Thymus (tissue), 11 donors: ENCODE results near the gene GOPC. TPM values are rescaled to one million over a fixed set of nuclear protein-coding genes. Genes with fewer than 3 reads are reported as not detected.

Experiments
- DNase-seq, 9 donors: peaks; one replicate each; pipeline ENCODE4 v3.0.0-alpha.2; 2013; ENCODE audit warnings: low spot score in 9 of 9, low read depth in 6 of 9, missing footprints in 1 of 9
- H3K27ac ChIP-seq, 2 donors: one replicate each; pipeline ENCODE4 v1.5.1; 2013; ENCODE audit warnings: control low read depth in 1 of 2, low read depth in 1 of 2, low read length in 1 of 2, mild to moderate bottlenecking in 1 of 2, moderate library complexity in 1 of 2
- H3K27me3 ChIP-seq, 2 donors: one replicate each; pipeline ENCODE4 v1.5.1; 2013; ENCODE audit warnings: low read length in 1 of 2; ENCODE audit not compliant: control insufficient read depth in 2 of 2, insufficient read depth in 1 of 2
- H3K36me3 ChIP-seq, 2 donors: one replicate each; pipeline ENCODE4 v1.5.1; 2013; ENCODE audit warnings: low read length in 1 of 2, mild to moderate bottlenecking in 1 of 2, moderate library complexity in 1 of 2; ENCODE audit not compliant: control insufficient read depth in 2 of 2, insufficient read depth in 2 of 2
- H3K4me1 ChIP-seq, 2 donors: one replicate each; pipeline ENCODE4 v1.5.1; 2013; ENCODE audit warnings: low read length in 2 of 2; ENCODE audit not compliant: control insufficient read depth in 2 of 2, insufficient read depth in 2 of 2
- H3K4me3 ChIP-seq, 2 donors: one replicate each; pipeline ENCODE4 v1.5.1; 2013; ENCODE audit warnings: low read length in 2 of 2, control low read depth in 1 of 2, mild to moderate bottlenecking in 1 of 2
- H3K9me3 ChIP-seq, 2 donors: one replicate each; pipeline ENCODE4 v1.5.1; 2013; ENCODE audit warnings: low read length in 1 of 2, mild to moderate bottlenecking in 1 of 2; ENCODE audit not compliant: control insufficient read depth in 2 of 2, insufficient read depth in 1 of 2
- WGBS: extraction: QIAGEN DNeasy Blood & Tissue Kit; methylation state at CpG from one replicate; pipeline ENCODE4 v1.1.7; 2013; 5-methylcytosine and 5-hydroxymethylcytosine counted together
- polyA plus RNA-seq: library from polyadenylated mRNA; stranded (reverse); fragments of 200-250 nt; gene quantifications from one replicate; pipeline ENCODE4 v1.2.3, GENCODE V29; 2013
- total RNA-seq: library from RNA; stranded (reverse); fragments of 120-200 nt; gene quantifications from one replicate; pipeline ENCODE4 v1.2.4, GENCODE V29; 2013
- donor health status: healthy.

Gene GOPC
- total and polyA plus RNA-seq, 2 donors = 32.7 to 33.1 TPM

GRCh38 chr6:117547688-117548621 lies 54.4 kb downstream of the GOPC start:
- H3K27me3 ChIP-seq = peaks cover 0 to 4% of the 10 kb centered on the region in 2 donors
- peaks cover 14 to 28% of the 10 kb centered on the region in 2 donors for H3K4me1 ChIP-seq
- no peaks in the 10 kb centered on the region for H3K9me3 ChIP-seq
- no peaks in the 10 kb centered on the region for H3K36me3 ChIP-seq
- peak overlapping the region; percentile 19 to 80 for H3K27ac ChIP-seq
- WGBS = 16% methylated on average over 64 of the region's 64 CpGs
- peak overlapping the region; percentile 34 to 52 for H3K4me3 ChIP-seq
- DNase-seq = peak in 5 of 9 donors; percentile 17 to 53 (median 26)

GRCh38 chr6:117546674-117547073 lies 55.6 kb downstream of the GOPC start:
- Histone ChIP-seq H3K36me3 (no peaks in the 10 kb centered on the region), H3K4me1 (peaks cover 14 to 28% of the 10 kb centered on the region in 2 donors), H3K4me3 (no peak overlapping the region), H3K9me3 (no peaks in the 10 kb centered on the region), H3K27ac (no peak overlapping the region), H3K27me3 (peaks cover 0 to 4% of the 10 kb centered on the region in 2 donors)
- no peak for DNase-seq
- 77% methylated on average over 5 of the region's 5 CpGs for WGBS

- no peaks in the 10 kb centered on the region for H3K9me3 ChIP-seq
- H3K4me1 ChIP-seq = peaks cover 14 to 28% of the 10 kb centered on the region in 2 donors
- WGBS = 91% methylated on average over 4 of the region's 4 CpGs
- no peak overlapping the region for H3K27ac ChIP-seq
- H3K4me3 ChIP-seq = no peak overlapping the region
- no peak for DNase-seq
- H3K36me3 ChIP-seq = no peaks in the 10 kb centered on the region
- H3K27me3 ChIP-seq = peaks cover 0 to 4% of the 10 kb centered on the region in 2 donors
Observed at GRCh38 chr6:117545161-117545595, 57.1 kb downstream of the GOPC start.

GRCh38 chr6:117544716-117545115 lies 57.6 kb downstream of the GOPC start:
- Histone ChIP-seq H3K27me3 (peaks cover 0 to 4% of the 10 kb centered on the region in 2 donors), H3K27ac (no peak overlapping the region), H3K9me3 (no peaks in the 10 kb centered on the region), H3K4me3 (no peak overlapping the region), H3K36me3 (no peaks in the 10 kb centered on the region), H3K4me1 (peaks cover 14 to 27% of the 10 kb centered on the region in 2 donors)
- WGBS = 93% methylated on average over 3 of the region's 3 CpGs
- DNase-seq = no peak

GRCh38 chr6:117542493-117542892 lies 59.8 kb downstream of the GOPC start:
- WGBS = 95% methylated on average over 3 of the region's 3 CpGs
- Histone ChIP-seq H3K4me3 (no peak overlapping the region), H3K36me3 (no peaks in the 10 kb centered on the region), H3K9me3 (no peaks in the 10 kb centered on the region), H3K27me3 (peaks cover 0 to 2% of the 10 kb centered on the region in 2 donors), H3K4me1 (peaks cover 4 to 8% of the 10 kb centered on the region in 2 donors), H3K27ac (no peak overlapping the region)
- DNase-seq = no peak

GRCh38 chr6:117540670-117541069 lies 61.6 kb downstream of the GOPC start:
- Histone ChIP-seq H3K9me3 (no peaks in the 10 kb centered on the region), H3K4me3 (no peak overlapping the region), H3K27me3 (peaks cover 0 to 2% of the 10 kb centered on the region in 2 donors), H3K4me1 (no peaks in the 10 kb centered on the region), H3K36me3 (no peaks in the 10 kb centered on the region), H3K27ac (no peak overlapping the region)
- 98% methylated on average over 8 of the region's 8 CpGs for WGBS
- DNase-seq = no peak

- H3K27ac ChIP-seq = no peak overlapping the region
- no peak overlapping the region for H3K4me3 ChIP-seq
- H3K4me1 ChIP-seq = no peaks in the 10 kb centered on the region
- H3K36me3 ChIP-seq = no peaks in the 10 kb centered on the region
- 49% methylated on average over 9 of the region's 9 CpGs for WGBS
- H3K9me3 ChIP-seq = no peaks in the 10 kb centered on the region
- DNase-seq = no peak
- H3K27me3 ChIP-seq = peaks cover 0 to 2% of the 10 kb centered on the region in 2 donors
Observed at GRCh38 chr6:117538615-117539014, 63.7 kb downstream of the GOPC start.

GRCh38 chr6:117536317-117536716 lies 66.0 kb downstream of the GOPC start:
- Histone ChIP-seq H3K36me3 (no peaks in the 10 kb centered on the region), H3K4me1 (no peaks in the 10 kb centered on the region), H3K9me3 (no peaks in the 10 kb centered on the region), H3K27ac (no peak overlapping the region), H3K27me3 (peaks cover 0 to 2% of the 10 kb centered on the region in 2 donors), H3K4me3 (no peak overlapping the region)
- no peak for DNase-seq
- WGBS = 97% methylated on average over 4 of the region's 4 CpGs

- H3K36me3 ChIP-seq = no peaks in the 10 kb centered on the region
- WGBS = 91% methylated on average over 3 of the region's 3 CpGs
- H3K4me3 ChIP-seq = no peak overlapping the region
- H3K9me3 ChIP-seq = no peaks in the 10 kb centered on the region
- H3K27ac ChIP-seq = no peak overlapping the region
- DNase-seq = no peak
- no peaks in the 10 kb centered on the region for H3K4me1 ChIP-seq
- H3K27me3 ChIP-seq = peaks cover 0 to 2% of the 10 kb centered on the region in 2 donors
Observed at GRCh38 chr6:117534974-117535373, 67.3 kb downstream of the GOPC start.
